Mammary epithelial cell (primary cell): ENCODE measurements around the gene SORCS1.

Experiments used
- CTCF ChIP-seq, 2 donors: IDR thresholded peaks in 1 of 2; conservative IDR thresholded peaks in 1 of 2; 2 replicates each; pipeline ENCODE4 v1.5.1; 2011 to 2012; ENCODE audit warnings: inconsistent platforms in 2 of 2, low read length in 2 of 2, mild to moderate bottlenecking in 2 of 2, control low read depth in 1 of 2, low read depth in 1 of 2; ENCODE audit not compliant: insufficient read depth in 1 of 2; ENCODE audit errors: extremely low read depth in 1 of 2
- EZH2 ChIP-seq: IDR thresholded peaks from 2 replicates; pipeline ENCODE4 v1.6.1; 2012; ENCODE audit warnings: low read length, inconsistent platforms, borderline replicate concordance

- TF ChIP-seq CTCF (conservative IDR thresholded peaks at IDR 0.05 in 1 of 2, IDR thresholded peaks at IDR 0.05 in 1 of 2; ENCODE audit: extremely low read depth in 1 of 2, insufficient read depth in 1 of 2, low read depth in 1 of 2, low read length in 2 of 2), result peak; percentile 67 to 76
- TF ChIP-seq EZH2, result no peak
Measured at GRCh38 chr10:106571192-106571946, 593.1 kb downstream of the SORCS1 start.
